ENCODE data around the gene PCBP2. TPM values are rescaled to one million over a fixed set of nuclear protein-coding genes. Genes with fewer than 3 reads are reported as not detected.
A peak's percentile ranks its signal among the peaks of the same experiment; 100 is the strongest.

The PCBP2 gene
- total and polyA plus RNA-seq, 11 donors = 290 to 642 (median 478) TPM

DNA sequence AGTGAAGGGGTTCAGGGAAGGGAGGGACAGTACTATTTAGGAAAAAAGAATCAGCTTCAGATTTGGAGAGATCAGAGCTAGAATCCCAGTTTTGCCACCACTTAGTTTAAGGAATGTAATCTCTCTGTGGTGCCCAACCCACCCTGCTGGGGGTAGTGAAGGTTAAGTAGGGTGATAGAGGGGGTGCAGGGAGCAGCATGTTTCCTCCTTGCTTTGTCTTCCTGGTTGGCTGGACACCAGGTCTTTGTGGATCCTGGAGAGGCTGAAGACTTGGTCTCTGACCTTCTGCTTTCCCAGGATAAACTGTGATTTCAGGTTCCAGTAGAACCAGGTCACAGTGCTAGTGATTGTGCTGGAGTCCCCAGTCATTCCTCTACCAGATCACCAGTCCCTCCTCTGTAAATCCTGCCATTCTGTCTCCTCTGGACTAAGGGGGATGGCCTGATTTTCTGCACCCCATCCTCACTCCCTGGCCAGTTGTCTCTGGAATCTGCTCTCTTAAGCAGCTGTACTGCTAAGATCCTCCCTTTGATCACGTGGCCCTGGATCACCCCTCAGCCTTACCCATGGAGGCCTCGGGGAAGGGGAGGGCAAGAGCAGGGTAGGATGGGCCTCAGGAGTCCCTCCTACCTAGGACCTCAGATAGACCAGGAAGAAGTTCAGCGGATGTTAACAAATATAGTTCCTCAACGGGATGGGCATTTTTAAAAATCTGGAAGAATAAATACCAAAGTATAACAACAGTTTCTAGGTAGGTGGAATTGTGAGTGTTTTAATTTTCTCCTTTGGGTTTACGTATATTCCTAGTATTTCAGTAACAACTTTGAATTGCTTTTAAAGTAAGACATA, 44.2 kb downstream of the PCBP2 start:
- H3K27me3 ChIP-seq = no peaks in the 10 kb centered on the region
- 38 to 50% (median 39%) methylated on average over 5 of the region's 5 CpGs for WGBS, 4 donors
- ATAC-seq (no peak), DNase-seq (peak in 3 of 5 donors; percentile 58 to 74 (median 65))
- peak overlapping the region in 3 of 12 donors; percentile 6 to 14 (median 12) for H3K4me3 ChIP-seq
- H3K9me3 ChIP-seq = no peaks in the 10 kb centered on the region
- H3K36me3 ChIP-seq = no peaks in the 10 kb centered on the region
- H3K27ac ChIP-seq = peak overlapping the region in 10 of 12 donors; percentile 19 to 67 (median 37)
- TF ChIP-seq POLR2A (IDR thresholded peaks at IDR 0.05) (no peak), CTCF (IDR thresholded peaks at IDR 0.05) (no peak)
- peaks cover 0 to 52% (median 32%) of the 10 kb centered on the region in 12 donors for H3K4me1 ChIP-seq
- intact Hi-C loops (cut with DNase I) = loop anchor here in 2 of 10 donors (5.0 kb wide), 2 partner anchors 34 to 39 kb away; no protein-coding TSS in a partner anchor

DNA sequence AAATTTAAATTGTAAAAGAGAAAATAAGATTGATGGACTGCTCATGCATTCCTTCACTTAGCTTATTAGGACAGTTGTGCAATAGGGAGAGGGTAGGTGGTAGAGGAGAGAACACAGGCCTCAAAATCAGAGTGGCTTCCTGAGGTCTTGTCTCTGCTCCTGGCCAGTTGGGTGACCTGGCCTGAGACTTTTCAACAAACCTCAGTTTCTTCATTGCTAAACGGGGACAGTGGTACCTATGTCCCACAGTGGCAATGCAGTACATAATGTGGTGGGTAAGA, 44.8 kb downstream of the PCBP2 start:
- WGBS, 4 donors = 50 to 89% (median 80%) methylated on average over 1 of the region's 1 CpG

DNA sequence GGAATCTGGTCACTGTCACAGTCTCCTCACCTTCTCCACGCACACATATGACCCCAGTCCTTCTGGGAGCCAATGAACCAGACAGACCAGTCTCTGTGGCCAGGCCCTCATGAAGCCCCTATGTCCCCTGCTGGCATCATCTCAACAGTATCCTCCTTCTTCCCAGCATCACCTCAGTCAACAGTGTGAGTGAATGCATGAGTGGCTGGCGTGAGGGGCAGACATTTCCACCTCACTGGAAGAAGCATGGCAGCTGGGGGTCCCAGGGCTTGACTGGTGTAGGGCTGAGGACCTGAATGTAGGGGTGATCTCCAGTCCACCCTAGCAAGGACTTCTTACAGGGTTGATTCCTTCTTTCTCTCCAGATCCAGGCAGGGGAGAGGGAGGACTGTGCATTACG, 45.6 kb downstream of the PCBP2 start:
- DNase-seq (no peak), ATAC-seq (no peak)
- Histone ChIP-seq H3K9me3 (no peaks in the 10 kb centered on the region), H3K36me3 (no peaks in the 10 kb centered on the region), H3K27me3 (no peaks in the 10 kb centered on the region), H3K4me3 (no peak overlapping the region), H3K4me1 (peaks cover 5 to 57% (median 36%) of the 10 kb centered on the region in 12 donors), H3K27ac (peak overlapping the region in 3 of 12 donors; percentile 9 to 66 (median 58))
- 92 to 97% (median 93%) methylated on average over 3 of the region's 3 CpGs for WGBS, 4 donors
- intact Hi-C loops (cut with DNase I) = loop anchor here in 2 of 10 donors (5.0 kb wide), 2 partner anchors 35 to 40 kb away; no protein-coding TSS in a partner anchor
- TF ChIP-seq POLR2A (IDR thresholded peaks at IDR 0.05) = no peak
- no peak for TF ChIP-seq CTCF (IDR thresholded peaks at IDR 0.05)

More for the DNA sequence above, 44.8 kb downstream of the PCBP2 start:
- TF ChIP-seq POLR2A (IDR thresholded peaks at IDR 0.05) = no peak
- no peak for TF ChIP-seq CTCF (IDR thresholded peaks at IDR 0.05)
- H3K4me1 ChIP-seq = peaks cover 2 to 55% (median 35%) of the 10 kb centered on the region in 12 donors
- H3K9me3 ChIP-seq = no peaks in the 10 kb centered on the region
- H3K4me3 ChIP-seq = peak overlapping the region in 3 of 12 donors; percentile 6 to 14 (median 12)
- no peak for ATAC-seq
- intact Hi-C loops (cut with DNase I) = loop anchor here in 2 of 10 donors (5.0 kb wide), 2 partner anchors 34 to 39 kb away; no protein-coding TSS in a partner anchor
- H3K27me3 ChIP-seq = no peaks in the 10 kb centered on the region
- H3K36me3 ChIP-seq = no peaks in the 10 kb centered on the region
- DNase-seq = no peak
- peak overlapping the region in 6 of 12 donors; percentile 19 to 67 (median 51) for H3K27ac ChIP-seq

DNA sequence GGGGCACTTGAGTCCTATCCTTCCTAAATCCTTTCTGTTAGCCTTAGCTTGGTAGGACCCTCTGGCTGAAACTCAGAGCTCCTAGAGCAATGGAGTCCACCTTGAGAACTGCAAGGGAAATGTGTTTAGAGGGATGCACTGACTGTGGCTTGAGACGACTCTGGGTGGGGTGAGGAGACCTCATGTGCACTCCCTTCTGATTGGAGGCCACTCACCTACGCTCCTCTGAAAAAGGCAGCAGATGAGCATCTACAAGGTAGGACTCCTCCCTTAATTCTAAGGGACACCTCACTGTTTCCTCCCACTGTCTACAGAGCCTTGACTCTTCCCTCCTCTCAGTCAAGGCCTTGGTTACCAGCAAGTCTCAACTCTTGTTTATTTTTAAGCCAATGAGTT, 46.3 kb downstream of the PCBP2 start:
- Histone ChIP-seq H3K4me3 (no peak overlapping the region), H3K27me3 (no peaks in the 10 kb centered on the region), H3K4me1 (peaks cover 5 to 65% (median 42%) of the 10 kb centered on the region in 12 donors), H3K27ac (peak overlapping the region in 2 of 12 donors; percentile 12 to 97), H3K9me3 (no peaks in the 10 kb centered on the region), H3K36me3 (no peaks in the 10 kb centered on the region)
- intact Hi-C loops (cut with DNase I) = loop anchor here in 2 of 10 donors (5.0 kb wide), 2 partner anchors 36 to 41 kb away; no protein-coding TSS in a partner anchor
- WGBS, 4 donors = 78 to 92% (median 87%) methylated on average over 2 of the region's 2 CpGs
- TF ChIP-seq CTCF (IDR thresholded peaks at IDR 0.05) (no peak), POLR2A (IDR thresholded peaks at IDR 0.05) (no peak)
- ATAC-seq (no peak), DNase-seq (no peak)
